ENCODE data around the gene RASA3.
"Not testable (repeated sequence)": the region's sequence is repeated elsewhere in the genome, so short reads cannot be mapped to it uniquely, and the experiment has no call there.

Gene RASA3

DNA sequence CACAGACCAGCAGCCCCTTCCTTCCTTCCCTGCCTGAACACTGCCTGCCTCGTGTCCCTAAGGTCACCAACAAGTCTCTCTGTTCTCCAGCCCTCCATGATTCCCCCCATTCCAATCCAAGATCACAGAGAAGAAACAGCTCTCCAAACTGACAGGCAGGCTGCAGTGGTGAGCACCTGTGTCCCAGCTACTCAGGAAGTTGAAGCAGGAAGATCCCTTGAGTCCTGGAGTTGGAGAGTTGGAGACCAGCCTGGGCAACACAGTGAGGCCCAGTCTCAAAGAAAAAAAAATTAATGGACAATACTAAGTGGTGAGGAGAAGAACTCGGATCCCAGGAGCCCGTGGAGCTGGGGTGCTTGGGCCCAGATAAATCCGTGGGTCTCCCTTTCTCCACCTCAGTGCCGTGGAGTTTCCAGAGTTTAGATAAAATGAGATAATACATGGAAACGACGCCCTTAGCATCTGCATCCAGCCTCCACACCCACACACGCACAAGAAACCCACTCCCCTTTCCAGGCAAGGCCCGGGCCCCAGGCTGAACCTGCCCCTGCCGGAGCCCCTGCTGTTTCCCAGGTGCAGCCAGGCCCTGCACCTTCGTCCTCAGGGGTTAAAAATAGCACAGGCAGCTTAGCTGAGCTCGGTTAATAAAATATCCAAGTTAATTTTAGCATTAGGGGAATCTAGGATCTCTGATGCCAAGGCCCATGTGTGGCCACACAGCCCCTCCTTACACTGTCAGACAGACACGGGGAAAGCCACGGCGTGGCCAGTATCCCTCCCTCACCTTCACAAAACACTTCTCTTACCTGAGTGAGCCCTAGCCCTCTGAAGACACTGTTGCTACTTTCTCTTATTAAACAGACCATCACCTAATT lies 4.7 kb downstream of the RASA3 start:
- no peak for DNase-seq (ENCODE audit: low read depth)

DNA sequence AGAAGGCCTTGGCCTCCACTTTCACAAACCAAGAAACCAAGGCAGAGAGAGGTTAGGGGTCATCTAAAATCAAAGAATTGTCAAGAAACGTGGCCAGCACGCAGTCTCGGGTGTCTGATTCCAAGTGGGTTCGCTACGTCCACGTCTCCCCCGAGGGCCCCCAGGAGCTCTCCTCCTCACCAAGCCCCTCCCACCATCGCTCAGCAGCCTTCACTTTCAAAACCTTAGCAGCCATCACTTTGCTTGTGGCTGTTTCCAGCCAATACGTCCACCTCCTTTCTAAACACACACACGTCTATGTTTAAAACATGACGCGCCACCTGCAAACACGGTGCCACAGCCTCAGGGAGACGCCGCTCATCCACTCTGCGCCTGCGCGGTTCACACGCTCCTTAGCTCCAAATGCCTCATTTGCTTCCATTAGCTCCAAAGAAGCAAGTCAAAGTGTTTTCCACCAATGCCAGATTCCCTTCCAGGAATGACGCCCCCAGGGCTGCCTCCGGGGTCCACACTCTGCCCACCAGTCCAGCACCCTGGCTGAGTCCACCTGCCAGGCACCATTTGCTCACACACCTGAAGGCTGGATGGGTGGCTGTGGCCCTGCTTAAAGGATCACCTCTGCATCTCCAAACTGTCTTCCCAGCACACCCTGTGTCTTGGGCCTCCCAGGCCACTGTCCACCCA lies 5.5 kb downstream of the RASA3 start:
- DNase-seq (ENCODE audit: low read depth), result no peak

DNA sequence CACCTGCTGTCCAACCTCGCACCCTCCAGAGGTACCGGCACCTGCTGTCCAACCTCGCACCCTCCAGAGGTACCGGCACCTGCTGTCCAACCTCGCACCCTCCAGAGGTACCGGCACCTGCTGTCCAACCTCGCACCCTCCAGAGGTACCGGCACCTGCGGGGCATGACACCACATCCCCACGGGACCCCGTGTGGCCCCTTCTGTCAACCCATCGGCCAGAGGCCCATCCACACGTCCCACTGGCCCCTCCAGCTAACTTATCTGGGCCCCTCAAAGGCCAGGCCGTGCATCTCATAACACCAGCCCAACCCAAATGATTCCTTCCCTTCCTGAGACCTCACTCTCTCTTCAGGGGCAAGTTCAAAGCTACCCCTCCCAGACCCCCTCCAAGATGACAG lies 6.3 kb downstream of the RASA3 start:
- DNase-seq (ENCODE audit: low read depth), result not testable (repeated sequence)

DNA sequence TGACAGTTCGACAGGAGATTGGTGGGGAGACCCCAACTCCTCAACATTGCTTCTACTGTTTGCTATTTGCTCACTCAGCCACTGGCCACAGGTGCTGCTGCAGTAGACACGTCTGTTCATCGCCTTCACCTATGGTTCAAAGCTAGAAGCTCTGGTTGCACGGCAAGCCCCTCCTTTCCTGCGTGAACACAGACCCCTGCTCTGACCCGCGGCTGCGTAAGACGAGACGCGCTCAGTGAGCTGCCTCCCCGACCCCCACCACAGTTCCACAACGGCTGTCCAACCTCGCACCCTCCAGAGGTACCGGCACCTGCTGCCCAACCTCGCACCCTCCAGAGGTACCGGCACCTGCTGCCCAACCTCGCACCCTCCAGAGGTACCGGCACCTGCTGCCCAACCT lies 6.8 kb downstream of the RASA3 start:
- no peak for DNase-seq (ENCODE audit: low read depth)

DNA sequence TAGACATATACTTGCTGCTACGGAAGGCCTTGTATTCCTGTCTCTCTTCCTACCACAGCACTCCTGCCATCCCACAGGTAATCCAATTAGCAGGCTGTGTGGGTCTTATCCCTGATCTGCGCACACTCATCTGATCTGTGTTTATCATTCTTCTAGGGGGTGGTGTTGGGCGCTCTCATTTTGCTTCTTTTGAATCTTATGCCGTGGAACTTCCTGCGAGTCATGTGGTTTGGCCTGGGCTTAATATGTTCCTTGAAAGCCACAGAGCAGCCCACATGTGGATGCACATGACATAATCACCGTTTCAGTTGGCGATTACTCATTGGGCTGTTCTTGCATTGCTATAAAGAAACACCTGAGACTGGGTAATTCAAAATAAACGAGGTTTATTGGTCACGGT lies 7.5 kb downstream of the RASA3 start:
- no peak for DNase-seq (ENCODE audit: low read depth)

DNA sequence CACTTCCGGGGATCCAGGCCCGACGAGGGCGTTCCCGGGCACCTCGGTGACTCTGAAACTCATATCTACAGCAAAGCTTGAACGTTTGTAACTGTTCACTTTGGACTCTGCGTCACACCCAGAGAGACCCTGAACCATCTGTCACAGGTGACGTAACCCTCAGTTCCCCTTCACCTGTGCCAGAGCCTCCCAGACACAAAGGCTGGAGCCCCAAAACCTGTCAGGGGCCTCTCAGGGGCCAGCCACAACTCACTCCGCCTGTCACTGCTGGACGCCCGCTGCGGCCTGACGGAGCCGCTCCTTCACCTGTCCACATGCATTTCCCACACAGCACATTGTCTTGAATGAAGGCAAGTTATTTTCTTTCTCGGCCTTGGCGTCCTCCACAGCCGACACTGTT lies 8.0 kb downstream of the RASA3 start:
- no peak for DNase-seq (ENCODE audit: low read depth)

DNA sequence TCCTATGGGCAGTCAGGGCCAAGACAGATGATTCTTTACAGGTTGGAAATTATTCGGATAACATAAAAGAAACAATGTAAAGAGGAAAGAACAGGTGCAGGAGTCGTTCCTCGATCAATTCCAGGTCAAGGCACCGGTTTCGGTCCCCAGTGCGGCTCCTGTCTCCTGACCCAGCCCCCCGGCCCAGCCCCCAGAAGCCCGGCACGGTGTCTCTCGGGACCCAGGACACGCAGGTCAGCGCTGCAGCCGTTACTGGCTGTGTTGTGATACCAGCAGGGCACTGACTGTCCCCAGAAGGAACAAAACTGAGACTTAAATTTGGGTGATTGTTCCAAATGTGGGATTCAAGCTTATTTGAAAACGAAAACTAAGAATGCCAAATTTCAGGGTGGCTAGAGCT lies 8.5 kb downstream of the RASA3 start:
- DNase-seq (ENCODE audit: low read depth), result no peak

DNA sequence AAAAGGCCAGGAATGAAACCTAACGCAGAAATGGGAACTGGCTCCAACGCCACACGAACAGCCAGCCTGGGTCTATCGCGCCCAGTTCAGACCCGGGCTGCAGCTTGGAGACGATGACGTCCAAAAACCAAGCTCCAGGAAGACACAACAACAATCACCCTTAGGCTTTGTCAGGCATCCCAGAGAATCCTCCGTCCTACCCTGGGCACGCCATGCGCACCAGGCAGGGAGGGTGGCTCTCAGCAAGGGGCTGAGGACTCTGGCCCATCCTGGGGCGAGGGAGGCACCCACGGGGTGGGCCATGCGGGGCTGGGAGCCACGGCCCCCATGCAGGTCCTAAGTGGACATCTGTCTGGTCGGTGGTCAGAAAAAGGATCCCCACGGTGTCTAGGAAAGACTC lies 9.0 kb downstream of the RASA3 start:
- DNase-seq (ENCODE audit: low read depth), result no peak

DNA sequence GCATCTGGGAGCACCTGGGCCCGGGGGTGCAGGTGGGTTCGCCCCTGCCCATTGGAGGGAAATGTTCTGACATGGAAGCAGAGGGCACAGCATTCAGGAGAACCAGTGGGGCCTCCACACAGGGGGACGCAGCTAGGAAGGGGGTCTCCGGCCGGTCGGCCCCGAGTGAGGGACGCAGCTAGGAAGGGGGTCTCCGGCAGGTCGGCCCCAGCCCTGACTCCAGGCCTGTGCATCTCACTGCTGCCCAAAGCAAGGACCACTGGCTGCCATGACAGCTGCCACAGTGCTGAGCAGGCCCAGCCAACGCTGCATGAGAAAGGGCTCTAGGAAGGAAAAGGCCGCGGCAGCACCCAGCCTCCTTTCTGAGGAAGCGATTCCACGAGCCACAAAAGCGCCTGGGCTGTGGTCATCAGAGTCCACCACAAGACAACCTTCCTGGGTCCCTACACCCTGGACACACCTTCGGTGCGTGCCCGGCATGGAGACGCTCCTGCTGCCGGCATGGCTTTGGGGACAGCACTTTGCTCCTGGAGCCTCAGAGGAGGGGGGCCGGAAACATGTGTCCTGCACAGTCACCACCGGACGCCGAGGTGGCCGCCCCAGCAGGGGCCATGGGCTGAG lies 9.7 kb downstream of the RASA3 start:
- DNase-seq (ENCODE audit: low read depth), result no peak

DNA sequence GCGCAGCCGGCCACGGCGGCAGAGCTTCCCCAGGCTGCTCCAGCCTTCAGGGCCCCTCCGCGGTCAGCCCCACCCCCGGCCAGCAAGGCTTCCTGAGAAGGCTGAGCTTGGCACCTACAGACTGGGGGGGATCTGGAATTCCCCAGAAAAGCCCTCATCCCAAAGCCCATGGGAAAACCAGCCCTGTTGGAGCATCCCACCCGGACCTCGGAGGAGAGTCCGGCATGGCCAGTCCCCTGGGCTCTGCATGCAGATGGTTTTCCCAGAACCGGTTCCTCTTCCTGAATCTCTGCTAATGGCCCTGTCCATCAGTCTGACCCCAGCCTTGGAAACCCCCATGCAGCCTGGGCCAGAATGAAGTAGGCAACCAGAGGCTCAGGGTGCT lies 10.3 kb downstream of the RASA3 start:
- no peak for DNase-seq (ENCODE audit: low read depth)

DNA sequence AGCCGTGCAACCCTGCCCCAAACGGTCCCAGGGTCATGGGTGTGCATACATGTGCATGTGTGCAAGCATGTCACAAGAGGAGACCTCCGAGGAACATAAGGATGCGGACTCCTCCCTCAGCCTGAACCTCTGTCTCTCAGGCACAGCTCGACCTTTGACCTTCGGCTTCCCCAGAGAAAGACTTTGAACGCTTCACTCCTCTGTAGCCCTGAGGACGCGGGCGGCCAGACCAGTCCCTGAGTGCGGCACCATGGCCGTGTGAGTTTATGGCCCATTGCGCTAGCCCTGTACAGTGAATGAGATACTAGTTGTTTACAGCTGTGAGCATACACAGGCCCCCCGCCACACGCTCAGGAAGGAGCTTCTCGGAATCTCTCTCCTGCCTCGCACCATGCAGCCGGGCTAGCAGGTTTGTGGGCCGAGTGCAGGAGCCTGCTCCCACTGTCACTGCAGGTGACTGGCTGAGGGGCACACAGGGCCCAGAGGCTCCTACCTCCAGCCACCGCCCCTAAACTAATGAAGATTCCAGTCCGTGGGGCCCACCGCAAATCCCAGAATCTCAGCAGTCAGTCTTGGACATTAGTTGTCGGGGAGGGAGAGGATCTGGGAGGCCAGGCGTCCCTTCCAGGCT lies 10.8 kb downstream of the RASA3 start:
- no peak for DNase-seq (ENCODE audit: low read depth)

DNA sequence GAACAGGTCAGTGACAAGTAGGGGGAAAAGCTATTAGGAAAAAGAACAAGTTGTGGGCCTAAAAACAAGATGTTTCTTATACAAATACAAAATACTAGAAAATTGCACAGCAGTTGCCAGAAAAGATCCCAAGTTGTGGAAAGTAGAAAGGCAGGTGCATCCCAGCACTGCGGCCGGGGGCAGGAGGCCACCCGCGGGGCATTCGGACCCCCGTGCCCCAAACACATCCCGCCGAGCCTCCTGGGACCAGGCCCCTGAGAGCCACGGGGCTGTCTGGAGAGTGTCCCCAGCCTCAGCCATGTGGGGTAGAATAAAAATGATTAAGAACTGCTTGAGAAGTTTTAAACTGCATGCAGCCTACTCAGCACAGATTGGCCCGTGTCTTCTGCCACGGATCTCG lies 11.4 kb downstream of the RASA3 start:
- DNase-seq (ENCODE audit: low read depth), result no peak

DNA sequence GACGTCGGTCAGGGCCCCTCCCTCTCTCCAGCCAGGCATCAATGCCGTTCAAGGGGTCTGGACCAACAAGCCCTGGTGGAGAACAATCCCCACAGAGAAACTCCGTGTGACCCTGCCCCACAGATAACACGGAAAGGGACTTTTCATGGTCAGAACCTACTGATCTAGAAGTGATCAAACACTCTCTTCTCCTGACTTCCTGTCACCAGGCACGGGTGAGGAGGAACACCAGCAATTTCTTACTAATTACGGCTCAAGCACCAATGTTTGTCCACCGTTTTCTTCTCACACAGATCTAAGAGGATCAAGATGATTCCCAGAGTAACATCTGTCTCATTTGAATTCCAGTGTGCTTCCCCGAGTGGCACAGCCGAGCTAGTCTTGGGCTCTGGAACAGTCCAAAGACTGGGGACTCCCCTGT lies 11.8 kb downstream of the RASA3 start:
- no peak for DNase-seq (ENCODE audit: low read depth)

DNA sequence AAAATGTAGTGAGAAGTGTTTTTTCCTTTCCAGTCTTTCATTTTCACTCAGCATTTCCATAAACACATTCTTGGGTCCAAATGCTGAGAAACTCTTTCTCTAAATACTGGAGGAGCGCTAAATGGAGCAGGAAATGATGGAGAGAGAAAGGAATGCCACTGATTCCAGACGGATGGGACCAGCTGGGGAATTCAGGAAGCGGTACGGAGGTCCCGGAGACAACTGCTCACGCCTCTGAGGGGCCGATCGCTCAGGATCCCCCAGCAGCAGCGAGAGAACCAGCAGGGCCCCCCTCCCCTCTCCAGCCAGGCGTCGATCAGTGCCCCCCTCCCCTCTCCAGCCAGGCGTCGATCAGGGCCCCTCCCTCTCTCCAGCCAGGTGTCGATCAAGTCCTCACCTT lies 13.2 kb downstream of the RASA3 start:
- DNase-seq (ENCODE audit: low read depth), result peak; percentile 83

DNA sequence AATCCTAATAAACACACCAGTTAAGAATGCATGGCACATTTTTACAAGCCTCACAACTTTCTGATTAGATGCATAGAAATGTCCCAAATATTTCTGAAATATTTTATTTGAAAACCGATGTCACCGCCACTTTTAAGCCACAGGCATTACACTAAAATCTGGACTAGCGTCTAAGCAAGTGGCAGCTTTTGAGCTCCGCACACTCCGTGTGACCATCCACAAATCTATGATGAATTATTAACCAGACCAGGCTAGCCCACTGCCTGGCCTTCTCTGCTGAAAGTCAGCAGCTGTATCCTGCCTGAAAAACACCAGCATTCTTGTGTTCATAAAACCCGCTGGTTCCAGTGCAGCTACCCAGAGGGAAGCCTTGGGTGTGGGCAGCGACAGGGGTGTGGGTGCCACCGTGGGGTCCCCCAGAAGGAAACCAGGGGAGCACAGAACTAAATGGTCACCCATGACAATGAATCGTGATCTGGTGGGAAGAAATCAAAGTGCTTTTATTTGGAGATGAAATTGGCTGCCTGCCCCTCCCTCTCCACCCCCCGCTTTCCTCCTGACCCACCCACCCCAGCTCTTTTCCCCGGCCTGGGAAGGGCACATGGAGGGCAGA lies 13.8 kb downstream of the RASA3 start:
- DNase-seq (ENCODE audit: low read depth), result no peak

DNA sequence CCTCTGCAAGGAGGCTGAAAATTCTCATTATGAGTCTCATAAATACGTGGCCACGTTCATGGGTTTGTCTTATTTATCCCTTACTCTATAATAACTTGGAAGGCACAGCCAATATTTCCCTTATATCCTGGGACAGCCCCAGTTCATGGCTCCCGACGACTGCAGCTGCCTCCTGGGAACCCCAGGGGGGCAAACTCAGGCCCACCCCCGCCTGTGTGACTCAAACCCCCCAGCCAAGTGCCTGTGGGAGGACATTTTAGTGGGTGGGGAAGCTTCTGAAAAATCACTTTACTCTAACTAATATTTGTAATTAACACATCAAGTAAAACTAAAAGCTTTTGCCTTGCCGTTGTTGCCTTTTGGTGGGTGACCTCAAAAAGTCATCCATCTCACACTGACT lies 14.3 kb downstream of the RASA3 start:
- no peak for DNase-seq (ENCODE audit: low read depth)

DNA sequence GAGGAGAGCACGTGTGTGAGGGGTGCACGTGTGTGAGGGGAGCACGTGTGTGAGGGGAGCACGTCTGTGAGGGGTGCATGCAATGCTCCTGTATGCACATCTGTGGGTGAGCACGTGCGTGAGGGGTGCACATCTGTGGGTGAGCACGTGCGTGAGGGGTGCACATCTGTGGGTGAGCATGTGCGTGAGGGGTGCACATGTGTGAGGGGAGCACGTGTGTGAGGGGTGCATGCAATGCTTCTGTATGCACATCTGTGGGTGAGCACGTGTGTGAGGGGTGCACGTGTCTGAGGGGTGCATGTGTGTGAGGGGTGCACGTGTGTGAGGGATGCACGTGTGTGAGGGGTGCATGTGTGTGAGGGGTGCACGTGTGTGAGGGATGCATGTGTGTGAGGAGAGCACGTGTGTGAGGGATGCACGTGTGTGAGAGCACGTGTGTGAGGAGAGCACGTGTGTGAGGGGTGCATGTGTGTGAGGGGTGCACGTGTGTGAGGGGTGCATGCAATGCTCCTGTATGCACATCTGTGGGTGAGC lies 15.0 kb downstream of the RASA3 start:
- DNase-seq (ENCODE audit: low read depth), result not testable (repeated sequence)

DNA sequence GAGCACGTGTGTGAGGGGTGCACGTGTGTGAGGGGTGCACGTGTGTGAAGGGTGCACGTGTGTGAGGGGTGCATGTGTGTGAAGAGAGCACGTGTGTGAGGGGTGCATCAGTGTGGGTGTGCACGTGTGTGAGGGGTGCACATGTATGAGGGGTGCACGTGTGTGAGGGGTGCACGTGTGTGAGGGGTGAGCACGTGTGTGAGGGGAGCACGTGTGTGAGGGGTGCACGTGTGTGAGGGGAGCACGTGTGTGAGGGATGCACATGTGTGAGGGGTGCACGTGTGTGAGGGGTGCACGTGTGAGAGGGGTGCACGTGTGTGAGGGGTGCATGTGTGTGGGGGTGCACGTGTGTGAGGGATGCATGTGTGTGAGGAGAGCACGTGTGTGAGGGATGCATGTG lies 15.7 kb downstream of the RASA3 start:
- no peak for DNase-seq (ENCODE audit: low read depth)

DNA sequence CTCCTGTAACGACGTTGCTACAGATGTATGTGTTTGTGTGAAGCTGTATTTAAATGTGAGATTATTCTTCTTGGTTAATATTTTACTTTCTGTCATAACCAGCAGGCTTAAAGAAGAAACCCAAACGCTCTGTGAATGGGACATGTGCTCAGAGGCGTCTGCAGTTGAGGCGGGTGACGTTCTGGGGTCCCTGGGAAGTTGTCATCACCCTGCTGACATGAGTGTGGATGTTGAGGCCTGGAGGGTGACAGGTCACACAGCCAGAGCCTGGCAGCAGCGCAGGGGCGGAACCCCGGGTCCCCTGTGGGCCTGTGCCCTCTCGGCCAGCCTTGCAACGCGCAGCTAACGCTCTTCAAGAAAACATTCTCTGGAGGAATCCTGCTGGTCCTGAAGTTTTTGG lies 16.6 kb downstream of the RASA3 start:
- no peak for DNase-seq (ENCODE audit: low read depth)

DNA sequence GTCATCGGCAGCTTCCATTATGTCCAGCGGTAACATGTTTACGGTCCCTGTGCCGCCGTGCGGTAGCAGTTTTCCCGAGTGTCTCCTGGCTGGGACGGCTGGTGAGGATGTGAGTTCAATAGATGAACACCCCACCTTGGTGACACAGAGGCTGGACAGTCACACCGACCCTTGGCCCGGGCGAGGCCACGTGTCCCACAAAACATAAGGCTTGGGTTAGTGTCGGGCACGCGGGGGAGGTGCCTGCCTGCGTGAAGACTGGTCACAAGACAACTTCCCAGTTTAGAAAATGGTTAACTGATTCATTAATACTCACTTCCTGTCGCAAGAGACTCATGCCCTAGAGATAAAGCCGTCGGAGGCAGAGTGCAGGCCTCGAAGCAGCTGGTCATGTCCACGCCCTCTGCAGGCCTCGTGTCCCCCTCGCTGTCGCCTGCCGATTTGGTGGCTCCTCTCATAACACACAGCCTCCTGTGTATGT lies 17.2 kb downstream of the RASA3 start:
- DNase-seq (ENCODE audit: low read depth), result no peak

DNA sequence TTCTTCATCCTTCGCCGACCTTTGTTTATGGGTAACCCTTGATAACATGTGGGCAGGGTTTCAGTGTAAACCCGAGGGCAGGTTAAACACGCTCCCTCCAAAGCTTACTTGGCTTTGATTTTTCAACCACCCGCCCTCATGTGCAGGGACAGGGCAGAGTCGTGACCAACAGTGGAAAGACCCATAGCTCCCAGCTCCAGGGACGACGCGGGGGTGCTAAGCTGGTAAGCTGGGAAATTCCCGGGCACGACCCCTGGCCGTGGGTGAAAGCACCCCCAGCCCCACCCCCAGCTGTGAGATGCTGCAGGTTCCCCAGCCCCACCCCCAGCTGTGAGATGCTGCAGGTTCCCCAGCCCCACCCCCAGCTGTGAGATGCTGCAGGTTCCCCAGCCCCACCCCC lies 17.8 kb downstream of the RASA3 start:
- not testable (repeated sequence) for DNase-seq (ENCODE audit: low read depth)

Data from non-pigmented ciliary epithelial cell (primary cell).